Measurements from ENCODE around the gene PLA2G4A.

The PLA2G4A gene

DNA sequence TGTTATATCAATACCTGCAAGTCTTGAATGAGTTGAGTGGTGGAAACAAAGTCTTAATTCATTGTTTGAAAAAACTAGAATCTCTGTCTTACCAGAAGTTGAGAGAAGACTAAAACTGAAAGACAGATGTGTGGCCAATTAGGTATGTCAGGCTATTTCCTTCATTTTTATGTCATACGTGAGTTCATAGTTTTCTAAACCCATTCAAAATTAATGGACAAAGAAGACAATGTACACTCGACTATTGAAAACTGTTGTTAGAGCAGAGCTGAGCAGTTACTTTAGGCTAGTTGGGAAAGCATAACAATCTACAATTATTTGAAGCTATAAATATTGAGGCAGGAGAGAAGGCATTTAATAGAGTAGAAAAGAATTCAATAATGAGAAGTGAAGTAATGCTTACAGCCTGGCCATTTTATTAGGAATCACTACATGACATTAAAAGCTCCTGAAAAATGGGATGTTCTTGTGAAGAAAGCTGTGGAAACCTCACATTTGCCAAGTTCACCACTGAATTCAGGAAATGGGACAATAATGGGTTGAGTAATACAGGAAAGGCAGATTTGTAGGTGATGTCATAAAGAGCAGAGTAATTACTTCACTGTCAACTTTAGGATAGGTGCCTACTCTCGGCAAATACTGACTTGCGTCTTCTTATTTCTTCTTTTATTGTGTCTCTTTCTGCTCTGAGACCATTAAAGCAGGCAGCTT, 204.4 kb downstream of the PLA2G4A start:
- DNase-seq, result no peak

GRCh38 chr1:187033693-187034390, 205.1 kb downstream of the PLA2G4A start:
- DNase-seq, result no peak

DNA sequence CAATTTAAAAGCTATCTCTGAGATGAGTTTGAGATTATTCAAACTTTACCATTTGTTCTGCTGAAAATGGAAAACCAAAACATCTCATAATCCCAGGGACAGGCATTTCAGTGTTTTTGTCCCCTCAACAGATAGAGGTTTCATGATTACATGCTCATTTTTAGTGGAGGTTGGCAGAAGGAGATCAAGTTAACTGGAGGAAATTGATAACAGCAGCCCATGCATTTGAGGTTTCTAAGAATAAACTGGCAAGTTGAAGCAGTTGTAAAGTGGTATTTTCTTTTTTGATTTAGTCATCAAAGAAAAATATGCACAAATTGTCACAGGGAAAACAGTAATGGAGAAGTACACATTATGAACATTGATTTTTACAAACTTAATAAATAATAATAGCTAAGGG, 205.8 kb downstream of the PLA2G4A start:
- DNase-seq, result no peak

GRCh38 chr1:187037973-187038553, 209.3 kb downstream of the PLA2G4A start:
- DNase-seq, result no peak

All from activated CD4-positive, alpha-beta T cell treated with anti-CD3 and anti-CD28 coated beads, Interleukin-10, Interleukin-2, amounts not matched to agents 100 ng/mL and 50 ng/mL, durations not matched to agents 16 hours and 8 hours (primary cell).